Measurements from ENCODE around the gene RABGEF1.

GRCh38 chr7:66735850-66736249 is 4.7 kb upstream of the RABGEF1 start:
- no peak for TF ChIP-seq CTCF (IDR thresholded peaks at IDR 0.05; ENCODE audit: poor library complexity)
- TF ChIP-seq EZH2 (IDR thresholded peaks at IDR 0.05; ENCODE audit: borderline replicate concordance) = no peak
- no peak for TF ChIP-seq EZH2phosphoT487 (IDR thresholded peaks at IDR 0.05; ENCODE audit: low read depth, severe bottlenecking, unreplicated experiment)

Measured in hepatocyte (in vitro differentiated cells).